GM12865 (cell line): ENCODE data around the gene PRKN.

Experiments
- DNase-seq: peaks from one replicate; pipeline ENCODE4 v3.0.0; 2010; ENCODE audit warnings: low read depth
- H3K4me3 ChIP-seq: 2 replicates; pipeline ENCODE4 v1.5.1; 2011; ENCODE audit warnings: mild to moderate bottlenecking, low read depth, low read length, control low read depth
- TF ChIP-seq, protein P1 (sequence below): IDR thresholded peaks from 2 replicates; pipeline ENCODE4 v1.5.1; 2011; ENCODE audit warnings: low read length, control low read depth, low read depth, inconsistent platforms; ENCODE audit not compliant: insufficient read depth; ENCODE audit errors: missing control alignments

The PRKN gene

DNA sequence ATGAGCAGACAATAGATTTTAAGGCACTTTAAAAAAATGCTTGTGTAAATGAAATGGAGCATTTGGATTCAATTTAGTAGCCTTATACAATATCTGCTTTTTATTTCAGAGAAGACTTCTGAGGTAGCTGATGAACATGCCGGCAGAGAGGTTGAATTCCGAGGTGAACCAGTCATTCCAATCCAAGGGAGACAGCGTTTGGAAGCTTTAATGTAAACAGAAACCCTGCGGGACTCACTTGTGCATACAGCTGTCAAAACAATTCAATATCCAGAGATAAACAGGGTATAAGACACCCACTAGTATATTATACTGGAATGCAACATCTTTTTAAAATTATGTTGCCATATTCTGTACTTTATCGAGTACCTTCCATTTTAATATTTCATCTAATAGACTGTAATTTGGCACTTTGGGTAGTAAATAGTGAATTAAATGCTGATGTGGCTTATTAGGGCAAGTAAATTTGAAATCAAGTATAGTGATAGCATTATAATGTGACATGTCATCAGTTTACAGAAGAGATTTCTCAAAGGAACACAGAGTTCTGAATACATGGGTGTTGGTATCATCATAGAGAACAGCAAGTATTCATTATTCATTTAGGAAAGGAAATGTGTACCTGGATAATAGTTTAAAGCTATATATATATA is 347.7 kb downstream of the PRKN start:
- H3K4me3 ChIP-seq, result no peak overlapping the region
- TF ChIP-seq, protein P1, sequence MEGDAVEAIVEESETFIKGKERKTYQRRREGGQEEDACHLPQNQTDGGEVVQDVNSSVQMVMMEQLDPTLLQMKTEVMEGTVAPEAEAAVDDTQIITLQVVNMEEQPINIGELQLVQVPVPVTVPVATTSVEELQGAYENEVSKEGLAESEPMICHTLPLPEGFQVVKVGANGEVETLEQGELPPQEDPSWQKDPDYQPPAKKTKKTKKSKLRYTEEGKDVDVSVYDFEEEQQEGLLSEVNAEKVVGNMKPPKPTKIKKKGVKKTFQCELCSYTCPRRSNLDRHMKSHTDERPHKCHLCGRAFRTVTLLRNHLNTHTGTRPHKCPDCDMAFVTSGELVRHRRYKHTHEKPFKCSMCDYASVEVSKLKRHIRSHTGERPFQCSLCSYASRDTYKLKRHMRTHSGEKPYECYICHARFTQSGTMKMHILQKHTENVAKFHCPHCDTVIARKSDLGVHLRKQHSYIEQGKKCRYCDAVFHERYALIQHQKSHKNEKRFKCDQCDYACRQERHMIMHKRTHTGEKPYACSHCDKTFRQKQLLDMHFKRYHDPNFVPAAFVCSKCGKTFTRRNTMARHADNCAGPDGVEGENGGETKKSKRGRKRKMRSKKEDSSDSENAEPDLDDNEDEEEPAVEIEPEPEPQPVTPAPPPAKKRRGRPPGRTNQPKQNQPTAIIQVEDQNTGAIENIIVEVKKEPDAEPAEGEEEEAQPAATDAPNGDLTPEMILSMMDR, result no peak
- DNase-seq, result no peak

DNA sequence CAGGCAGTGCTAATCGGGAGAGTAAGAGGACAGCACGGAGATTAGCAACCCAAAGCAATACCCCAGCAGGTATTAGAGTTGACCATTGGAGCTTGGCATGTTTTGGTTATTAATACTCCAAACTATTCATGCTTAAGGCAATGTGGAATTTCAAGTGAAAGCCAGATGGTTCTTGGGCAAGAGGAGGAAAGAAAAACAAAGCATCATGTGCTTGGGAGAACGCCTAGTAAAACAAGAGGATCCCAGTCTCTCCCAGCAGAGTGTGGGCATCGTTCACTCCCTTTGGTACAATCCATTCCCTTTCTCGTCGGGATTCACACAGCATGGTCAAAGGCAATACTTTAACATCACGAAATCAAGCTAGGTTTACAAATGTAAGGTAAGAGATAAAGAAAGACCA is 349.8 kb downstream of the PRKN start:
- TF ChIP-seq, protein P1, result no peak
- DNase-seq, result no peak
- H3K4me3 ChIP-seq, result no peak overlapping the region

DNA sequence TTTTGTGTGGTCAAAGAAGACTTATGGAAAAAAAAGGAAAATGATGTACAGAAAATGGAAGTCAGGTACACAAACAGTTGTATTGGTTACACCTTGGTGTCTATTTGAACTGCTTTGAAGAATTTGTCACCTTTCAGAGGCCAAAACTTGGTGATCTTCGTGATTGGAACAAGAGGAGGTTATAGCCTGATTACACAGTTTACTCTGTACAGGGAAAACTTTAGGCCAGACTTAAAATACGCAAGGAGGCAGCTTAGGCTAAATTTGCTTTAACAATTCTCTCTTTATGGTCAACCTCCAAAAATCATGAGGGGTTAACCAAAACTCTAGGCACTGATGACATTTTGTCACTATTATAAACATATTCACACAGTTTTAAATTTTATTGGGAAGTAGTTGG is 353.7 kb downstream of the PRKN start:
- no peak for DNase-seq
- no peak overlapping the region for H3K4me3 ChIP-seq
- TF ChIP-seq, protein P1, result no peak

DNA sequence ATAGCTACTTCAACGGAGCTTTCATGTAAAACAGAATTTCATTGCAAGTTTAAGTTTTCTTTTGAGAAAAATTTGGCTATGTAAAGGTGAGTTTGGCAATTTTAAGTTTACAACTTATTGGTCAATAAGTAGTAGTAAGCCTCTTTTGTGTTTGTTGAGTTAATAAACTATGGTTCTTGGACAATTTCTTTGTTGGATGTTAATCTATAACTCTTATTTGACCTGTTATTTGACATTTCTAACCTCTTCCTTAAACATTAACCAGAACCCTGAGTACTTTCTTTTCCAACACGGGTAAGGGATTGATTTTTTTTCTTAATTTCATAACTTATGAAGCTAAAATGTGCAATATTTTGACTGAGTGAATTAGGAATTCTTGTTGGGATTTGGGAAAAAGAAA is 354.4 kb downstream of the PRKN start:
- no peak overlapping the region for H3K4me3 ChIP-seq
- TF ChIP-seq, protein P1, result no peak
- DNase-seq, result no peak

DNA sequence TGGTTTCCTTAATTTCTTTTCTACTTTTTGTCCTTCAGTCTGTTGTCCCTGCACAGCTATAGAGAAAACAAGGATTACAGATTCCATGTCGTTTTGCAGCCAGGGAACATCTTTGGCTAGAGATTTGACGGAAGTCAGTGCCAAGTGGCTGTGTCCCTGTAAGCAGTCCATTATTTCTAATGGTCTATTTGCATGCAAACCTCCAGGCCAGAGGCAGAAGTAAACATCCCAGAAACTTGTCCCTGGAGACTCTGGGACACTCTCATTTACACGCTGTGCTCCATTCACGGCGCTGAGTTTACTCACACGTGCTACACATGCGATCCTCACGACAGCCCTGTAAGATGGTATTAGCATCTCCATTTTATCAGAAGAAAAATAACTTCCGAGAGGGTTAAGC is 355.5 kb downstream of the PRKN start:
- TF ChIP-seq, protein P1, result no peak
- no peak overlapping the region for H3K4me3 ChIP-seq
- no peak for DNase-seq

DNA sequence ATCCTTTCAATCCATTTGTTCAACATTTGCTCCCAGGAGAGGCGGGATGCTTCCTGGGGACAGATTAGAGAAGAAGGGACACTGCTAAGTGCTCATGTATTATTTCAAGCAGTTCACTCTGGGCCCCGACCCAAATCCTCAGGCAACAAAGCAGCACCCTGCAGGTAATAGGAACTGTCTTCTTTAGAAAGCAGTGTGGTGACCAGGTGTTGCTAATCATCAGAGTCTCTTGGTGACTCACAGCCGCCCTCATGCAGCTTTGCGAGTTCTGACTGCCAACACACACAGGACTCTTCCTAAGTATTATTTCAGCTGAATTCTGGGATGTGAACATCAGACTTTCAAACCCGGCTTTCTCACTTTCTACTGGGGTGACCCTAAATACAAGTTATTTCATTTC is 356.4 kb downstream of the PRKN start:
- TF ChIP-seq, protein P1, result no peak
- no peak for DNase-seq
- no peak overlapping the region for H3K4me3 ChIP-seq

DNA sequence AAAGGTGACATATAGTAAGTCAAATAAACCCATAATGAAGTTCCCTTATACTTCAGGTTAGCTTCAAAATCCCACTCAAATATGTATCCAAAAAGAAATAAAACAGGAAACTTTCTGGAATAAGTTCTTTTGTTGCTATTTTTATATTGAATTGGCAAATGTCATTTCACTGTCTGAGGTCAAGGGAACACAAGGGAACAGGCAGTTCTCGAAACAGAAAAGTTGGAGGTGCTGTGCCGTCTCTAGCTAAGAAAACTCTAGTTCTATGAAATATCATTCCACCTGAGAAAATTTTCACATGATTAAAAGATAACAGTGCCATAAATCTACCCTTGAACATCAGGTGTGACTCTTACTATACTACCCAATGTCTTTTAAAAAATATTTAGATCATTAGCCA is 358.5 kb downstream of the PRKN start:
- H3K4me3 ChIP-seq, result no peak overlapping the region
- TF ChIP-seq, protein P1, result no peak
- DNase-seq, result no peak
